K562 (cell line): ENCODE results near the gene NCAM2. TPM values are rescaled to one million over a fixed set of nuclear protein-coding genes. Genes with fewer than 3 reads are reported as not detected.
A peak's percentile ranks its signal among the peaks of the same experiment; 100 is the strongest.

Experiments used
- BMI1 ChIP-seq: fragments of 150-350 bp; IDR thresholded peaks from 2 replicates; pipeline ENCODE4 v1.6.1; 2014; ENCODE audit warnings: low read length
- CAMTA2 ChIP-seq: fragments of 250-450 bp; sonication (Bioruptor Pico); conservative IDR thresholded peaks from 2 replicates; pipeline ENCODE4 v1.5.1; 2022
- CBX3 ChIP-seq, 2 experiments: IDR thresholded peaks; 1 replicate in 1 of 2; 2 replicates in 1 of 2; pipeline ENCODE4 v1.6.1; 2012; ENCODE audit warnings: inconsistent platforms in 2 of 2, low read length in 2 of 2, borderline replicate concordance in 1 of 2, control low read depth in 1 of 2
- CHAMP1 ChIP-seq: fragments of 450-650 bp; IDR thresholded peaks from 2 replicates; pipeline ENCODE4 v1.6.1; 2016; ENCODE audit warnings: mild to moderate bottlenecking
- CREB3L1 ChIP-seq: fragments of 450-650 bp; IDR thresholded peaks from 2 replicates; pipeline ENCODE4 v1.6.1; 2014; ENCODE audit warnings: low read depth, mild to moderate bottlenecking, moderate library complexity, borderline replicate concordance
- E2F1 ChIP-seq: sonication (generic); formaldehyde crosslinking; IDR thresholded peaks from 2 replicates; pipeline ENCODE4 v1.8.1; 2023; ENCODE audit warnings: mild to moderate bottlenecking, missing genetic modification reagents, moderate library complexity
- HLTF ChIP-seq: fragments of 450-650 bp; IDR thresholded peaks from 2 replicates; pipeline ENCODE4 v1.6.1; 2016
- PTBP1 ChIP-seq: fragments of 200-400 bp; formaldehyde crosslinking; IDR thresholded peaks from 2 replicates; pipeline ENCODE4 v1.6.1; 2017; ENCODE audit warnings: low read depth, low read length
- RREB1 ChIP-seq: fragments of 250-450 bp; sonication (Bioruptor Pico); IDR thresholded peaks from 2 replicates; pipeline ENCODE4 v1.4.0; 2020
- ZNF217 ChIP-seq: sonication (generic); formaldehyde crosslinking; IDR thresholded peaks from 2 replicates; pipeline ENCODE4 v1.8.0; 2022; ENCODE audit warnings: mild to moderate bottlenecking, missing genetic modification reagents
- ZNF311 ChIP-seq: fragments of 250-450 bp; sonication (Bioruptor Pico); IDR thresholded peaks from 2 replicates; pipeline ENCODE4 v1.4.0; 2020; ENCODE audit warnings: mild to moderate bottlenecking, moderate library complexity
- polyA plus RNA-seq, 8 experiments: library from polyadenylated mRNA; depleted of rRNA in 4 of 8; stranded (reverse) in 5 of 8; unstranded in 3 of 8; fragments of >200 nt; fragmentation: Nextera tagmentation in 2 of 8; fragmentation: Illumina TruSeq in 1 of 8; extraction: Ambion mirVana in 2 of 8; extraction: Trizol in 1 of 8; gene quantifications; 2 replicates each; pipeline versions ENCODE4 v1.2.1 to v1.2.3, GENCODE V29; 2011 to 2014; ENCODE audit warnings: inconsistent platforms in 1 of 8, missing spikeins in 1 of 8
- total RNA-seq, 7 experiments: library from RNA; depleted of rRNA in 6 of 7; stranded (reverse); fragments of >200 nt in 6 of 7; fragmentation: Illumina TruSeq in 2 of 7; extraction: Trizol in 2 of 7; gene quantifications; 2 replicates each; pipeline versions ENCODE4 v1.2.1 to v1.2.3, GENCODE V29; 2011 to 2021; ENCODE audit warnings: low replicate concordance in 1 of 7
- TF ChIP-seq, protein P1 (sequence below): fragments of 150-350 bp; IDR thresholded peaks from 2 replicates; pipeline ENCODE4 v1.6.1; 2014; ENCODE audit warnings: low read depth, mild to moderate bottlenecking, low read length, borderline replicate concordance

The NCAM2 gene
- total and polyA plus RNA-seq, 9 of the 15 experiments (the other 6 are each of a cell fraction or from before 2014, with no cell fraction given) = 14.0 to 58.2 (median 27.8) TPM

GRCh38 chr21:21200103-21200938 is 202.1 kb downstream of the NCAM2 start (continued):
- TF ChIP-seq E2F1 (CRISPR knock-in tag) (no peak), PTBP1 (no peak), HLTF (no peak), ZNF217 (CRISPR knock-in tag) (no peak), RREB1 (no peak), CAMTA2 (CRISPR knock-in tag) (no peak), CREB3L1 (no peak; the same call in 1 of the 2 replicates), BMI1 (no peak), CHAMP1 (peak; percentile 55), CBX3 (IDR thresholded peaks at IDR 0.05; ENCODE audit: borderline replicate concordance in 1 of 2, low read length in 2 of 2) (no peak), ZNF311 (CRISPR knock-in tag) (no peak)
- TF ChIP-seq, protein P1, sequence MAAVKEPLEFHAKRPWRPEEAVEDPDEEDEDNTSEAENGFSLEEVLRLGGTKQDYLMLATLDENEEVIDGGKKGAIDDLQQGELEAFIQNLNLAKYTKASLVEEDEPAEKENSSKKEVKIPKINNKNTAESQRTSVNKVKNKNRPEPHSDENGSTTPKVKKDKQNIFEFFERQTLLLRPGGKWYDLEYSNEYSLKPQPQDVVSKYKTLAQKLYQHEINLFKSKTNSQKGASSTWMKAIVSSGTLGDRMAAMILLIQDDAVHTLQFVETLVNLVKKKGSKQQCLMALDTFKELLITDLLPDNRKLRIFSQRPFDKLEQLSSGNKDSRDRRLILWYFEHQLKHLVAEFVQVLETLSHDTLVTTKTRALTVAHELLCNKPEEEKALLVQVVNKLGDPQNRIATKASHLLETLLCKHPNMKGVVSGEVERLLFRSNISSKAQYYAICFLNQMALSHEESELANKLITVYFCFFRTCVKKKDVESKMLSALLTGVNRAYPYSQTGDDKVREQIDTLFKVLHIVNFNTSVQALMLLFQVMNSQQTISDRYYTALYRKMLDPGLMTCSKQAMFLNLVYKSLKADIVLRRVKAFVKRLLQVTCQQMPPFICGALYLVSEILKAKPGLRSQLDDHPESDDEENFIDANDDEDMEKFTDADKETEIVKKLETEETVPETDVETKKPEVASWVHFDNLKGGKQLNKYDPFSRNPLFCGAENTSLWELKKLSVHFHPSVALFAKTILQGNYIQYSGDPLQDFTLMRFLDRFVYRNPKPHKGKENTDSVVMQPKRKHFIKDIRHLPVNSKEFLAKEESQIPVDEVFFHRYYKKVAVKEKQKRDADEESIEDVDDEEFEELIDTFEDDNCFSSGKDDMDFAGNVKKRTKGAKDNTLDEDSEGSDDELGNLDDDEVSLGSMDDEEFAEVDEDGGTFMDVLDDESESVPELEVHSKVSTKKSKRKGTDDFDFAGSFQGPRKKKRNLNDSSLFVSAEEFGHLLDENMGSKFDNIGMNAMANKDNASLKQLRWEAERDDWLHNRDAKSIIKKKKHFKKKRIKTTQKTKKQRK = no peak
